ENCODE results near the gene PTPN5.

Gene PTPN5

GRCh38 chr11:18727479-18728236 lies 63.9 kb downstream of the PTPN5 start:
- Histone ChIP-seq H3K4me1 (no peaks in the 10 kb centered on the region), H3K27me3 (no peaks in the 10 kb centered on the region), H3K4me3 (ENCODE audit: low read depth, low read length) (no peak overlapping the region), H3K36me3 (no peaks in the 10 kb centered on the region), H3K9me3 (no peaks in the 10 kb centered on the region)
- peak; percentile 48 for DNase-seq
- TF ChIP-seq CTCF (IDR thresholded peaks at IDR 0.05; ENCODE audit: low read depth, low read length), result peak; percentile 74

- H3K4me1 ChIP-seq, result no peaks in the 10 kb centered on the region
- no peak for TF ChIP-seq CTCF (IDR thresholded peaks at IDR 0.05; ENCODE audit: low read depth, low read length)
- no peak for DNase-seq
- no peak within 1 kb of the TSS for H3K4me3 ChIP-seq (ENCODE audit: low read depth, low read length)
- no peaks in the 10 kb centered on the region for H3K9me3 ChIP-seq
- H3K36me3 ChIP-seq, result no peaks in the 10 kb centered on the region
- H3K27me3 ChIP-seq, result no peaks in the 10 kb centered on the region
These were observed 65.6 kb downstream of the PTPN5 start, which contains the start of gene IGSF22 for GRCh38 chr11:18726040-18726439. TSS of gene IGSF22 (minus strand) at chr11:18726188. CDS start at chr11:18724236, 1,952 bp downstream.

- no peak for TF ChIP-seq CTCF (IDR thresholded peaks at IDR 0.05; ENCODE audit: low read depth, low read length)
- Histone ChIP-seq H3K4me1 (peaks cover 2% of the 10 kb centered on the region; the same call in 1 of the 2 replicates), H3K9me3 (no peaks in the 10 kb centered on the region), H3K27me3 (no peaks in the 10 kb centered on the region), H3K4me3 (ENCODE audit: low read depth, low read length) (no peak overlapping the region), H3K36me3 (no peaks in the 10 kb centered on the region)
- DNase-seq, result no peak
These were observed 67.6 kb downstream of the PTPN5 start for GRCh38 chr11:18723991-18724390.

GRCh38 chr11:18722293-18722637 lies 69.3 kb downstream of the PTPN5 start:
- Histone ChIP-seq H3K27me3 (no peaks in the 10 kb centered on the region), H3K4me1 (peaks cover 2% of the 10 kb centered on the region; the same call in 1 of the 2 replicates), H3K4me3 (ENCODE audit: low read depth, low read length) (peak overlapping the region; percentile 65; the same call in 1 of the 2 replicates), H3K36me3 (no peaks in the 10 kb centered on the region), H3K9me3 (no peaks in the 10 kb centered on the region)
- no peak for TF ChIP-seq CTCF (IDR thresholded peaks at IDR 0.05; ENCODE audit: low read depth, low read length)
- no peak for DNase-seq

GRCh38 chr11:18721561-18722292 lies 69.9 kb downstream of the PTPN5 start:
- Histone ChIP-seq H3K9me3 (no peaks in the 10 kb centered on the region), H3K4me3 (ENCODE audit: low read depth, low read length) (peak overlapping the region; percentile 65), H3K36me3 (no peaks in the 10 kb centered on the region), H3K27me3 (no peaks in the 10 kb centered on the region), H3K4me1 (peaks cover 2% of the 10 kb centered on the region; the same call in 1 of the 2 replicates)
- TF ChIP-seq CTCF (IDR thresholded peaks at IDR 0.05; ENCODE audit: low read depth, low read length), result peak; percentile 65
- peak; percentile 44 for DNase-seq
